ENCODE results near the gene PLD6.

The PLD6 gene

GRCh38 chr17:17181666-17182597 lies 24.2 kb downstream of the PLD6 start:
- TF ChIP-seq, protein P1, sequence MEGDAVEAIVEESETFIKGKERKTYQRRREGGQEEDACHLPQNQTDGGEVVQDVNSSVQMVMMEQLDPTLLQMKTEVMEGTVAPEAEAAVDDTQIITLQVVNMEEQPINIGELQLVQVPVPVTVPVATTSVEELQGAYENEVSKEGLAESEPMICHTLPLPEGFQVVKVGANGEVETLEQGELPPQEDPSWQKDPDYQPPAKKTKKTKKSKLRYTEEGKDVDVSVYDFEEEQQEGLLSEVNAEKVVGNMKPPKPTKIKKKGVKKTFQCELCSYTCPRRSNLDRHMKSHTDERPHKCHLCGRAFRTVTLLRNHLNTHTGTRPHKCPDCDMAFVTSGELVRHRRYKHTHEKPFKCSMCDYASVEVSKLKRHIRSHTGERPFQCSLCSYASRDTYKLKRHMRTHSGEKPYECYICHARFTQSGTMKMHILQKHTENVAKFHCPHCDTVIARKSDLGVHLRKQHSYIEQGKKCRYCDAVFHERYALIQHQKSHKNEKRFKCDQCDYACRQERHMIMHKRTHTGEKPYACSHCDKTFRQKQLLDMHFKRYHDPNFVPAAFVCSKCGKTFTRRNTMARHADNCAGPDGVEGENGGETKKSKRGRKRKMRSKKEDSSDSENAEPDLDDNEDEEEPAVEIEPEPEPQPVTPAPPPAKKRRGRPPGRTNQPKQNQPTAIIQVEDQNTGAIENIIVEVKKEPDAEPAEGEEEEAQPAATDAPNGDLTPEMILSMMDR (conservative IDR thresholded peaks at IDR 0.05; ENCODE audit: low read depth, low read length) = no peak
- DNase-seq (ENCODE audit: low read depth) = no peak
- H3K4me3 ChIP-seq (ENCODE audit: low read depth, low read length) = no peak overlapping the region

DNA sequence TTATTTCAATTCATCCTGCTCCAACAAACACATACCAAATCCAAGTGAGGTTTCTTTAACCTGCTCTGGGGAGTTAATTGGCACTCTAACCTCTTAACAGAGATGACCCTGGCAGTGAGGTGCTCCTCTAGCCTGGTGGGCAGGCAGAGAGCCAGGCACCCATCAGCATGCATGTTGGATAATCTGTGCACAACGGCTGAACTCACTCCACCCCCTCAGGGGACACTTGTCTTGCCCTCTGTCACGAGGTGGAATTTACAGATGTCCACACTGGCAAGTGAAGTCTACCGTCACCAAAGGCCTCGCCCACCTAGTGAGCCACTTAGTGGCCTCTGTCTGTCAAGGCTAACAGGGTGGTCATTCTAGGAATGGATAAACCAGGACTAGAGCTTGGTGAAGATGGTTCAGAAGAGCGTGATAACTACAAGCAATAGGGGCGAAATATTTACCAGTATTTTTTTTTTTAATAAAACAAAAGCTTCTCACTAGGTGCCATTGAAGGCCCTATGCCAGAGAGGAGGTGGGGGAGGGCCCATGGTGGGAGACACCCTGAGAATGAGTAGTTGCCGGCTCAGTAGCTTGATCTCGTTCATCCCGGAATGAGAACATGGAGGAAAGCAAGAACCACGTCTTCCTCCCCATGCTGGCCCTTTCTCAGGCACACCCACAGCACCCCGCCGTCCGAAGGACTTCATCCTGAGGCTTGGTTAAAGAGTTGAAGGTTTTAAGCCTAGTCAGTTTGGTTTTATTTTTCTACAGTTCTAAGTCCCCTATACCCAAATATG lies 25.2 kb downstream of the PLD6 start:
- TF ChIP-seq, protein P1 (conservative IDR thresholded peaks at IDR 0.05; ENCODE audit: low read depth, low read length) = no peak
- H3K4me3 ChIP-seq (ENCODE audit: low read depth, low read length) = no peak overlapping the region
- no peak for DNase-seq (ENCODE audit: low read depth)

GRCh38 chr17:17180141-17180603 lies 26.0 kb downstream of the PLD6 start:
- no peak overlapping the region for H3K4me3 ChIP-seq (ENCODE audit: low read depth, low read length)
- no peak for DNase-seq (ENCODE audit: low read depth)
- TF ChIP-seq, protein P1 (conservative IDR thresholded peaks at IDR 0.05; ENCODE audit: low read depth, low read length) = no peak

- DNase-seq (ENCODE audit: low read depth) = no peak
- TF ChIP-seq, protein P1 (conservative IDR thresholded peaks at IDR 0.05; ENCODE audit: low read depth, low read length) = no peak
- H3K4me3 ChIP-seq (ENCODE audit: low read depth, low read length) = no peak overlapping the region
Observed at GRCh38 chr17:17179371-17179827, 26.7 kb downstream of the PLD6 start.

DNA sequence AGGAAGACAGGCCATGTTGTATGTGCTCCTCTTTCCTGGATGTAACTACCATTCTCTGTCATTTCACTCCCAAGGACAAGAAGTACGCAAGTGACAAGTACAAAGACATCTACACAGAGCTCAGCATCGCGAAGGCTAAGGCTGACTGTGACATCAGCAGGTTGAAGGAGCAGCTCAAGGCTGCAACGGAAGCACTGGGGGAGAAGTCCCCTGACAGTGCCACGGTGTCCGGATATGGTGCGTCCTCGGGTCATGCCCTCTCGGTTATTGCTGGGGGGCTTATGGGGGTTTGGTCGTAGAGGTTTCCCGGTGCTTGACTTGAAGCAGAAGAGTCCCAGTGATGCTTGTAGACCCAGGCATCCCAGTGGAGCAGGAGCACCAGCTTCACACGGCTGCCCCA lies 29.0 kb downstream of the PLD6 start:
- H3K4me3 ChIP-seq (ENCODE audit: low read depth, low read length) = no peak overlapping the region
- TF ChIP-seq, protein P1 (conservative IDR thresholded peaks at IDR 0.05; ENCODE audit: low read depth, low read length) = no peak
- DNase-seq (ENCODE audit: low read depth) = no peak

DNA sequence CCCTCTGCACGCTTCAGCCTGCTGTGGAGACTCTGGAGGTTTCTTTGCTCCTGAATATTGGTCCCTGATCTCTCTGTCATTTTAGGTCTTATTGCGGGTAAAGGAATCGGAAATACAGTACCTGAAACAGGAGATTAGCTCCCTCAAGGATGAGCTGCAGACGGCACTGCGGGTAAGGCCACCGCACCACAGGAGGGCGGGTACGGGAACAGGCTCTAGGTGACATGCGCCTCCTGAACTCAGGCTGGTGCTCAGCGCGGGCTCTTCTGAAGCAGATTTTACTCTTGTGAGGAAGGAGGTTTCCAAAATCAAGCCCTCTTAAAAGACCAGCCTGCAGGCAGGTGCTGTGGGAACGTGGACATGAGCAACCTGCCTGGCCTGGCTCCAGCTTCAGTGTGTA lies 29.8 kb downstream of the PLD6 start:
- TF ChIP-seq, protein P1 (conservative IDR thresholded peaks at IDR 0.05; ENCODE audit: low read depth, low read length) = no peak
- H3K4me3 ChIP-seq (ENCODE audit: low read depth, low read length) = no peak overlapping the region
- DNase-seq (ENCODE audit: low read depth) = no peak
